CD8-positive, alpha-beta memory T cell (primary cell): ENCODE measurements around the gene GMCL2. TPM values are rescaled to one million over a fixed set of nuclear protein-coding genes. Genes with fewer than 3 reads are reported as not detected.

Experiments used
- CTCF ChIA-PET: fragments of 350-600 bp; sonication (Branson Sonifier 250); formaldehyde crosslinking; loops from one replicate; lab custom pipeline; 2021; ENCODE audit warnings: antibody characterized with exemption; lab: Charles Lee
- POLR2A ChIA-PET: fragments of 350-600 bp; sonication (Branson Sonifier 250); formaldehyde crosslinking; loops from one replicate; lab custom pipeline; 2021; ENCODE audit warnings: antibody characterized with exemption; lab: Charles Lee
- DNase-seq, 5 donors: peaks; one replicate each; pipeline versions ENCODE4 v3.0.0 to v3.0.0-alpha.2; 2020 to 2022; ENCODE audit warnings: mixed read lengths in 1 of 5
- H3K27ac ChIP-seq: one replicate; pipeline ENCODE4 v1.7.0; 2013; ENCODE audit warnings: low read depth, mild to moderate bottlenecking, low read length, moderate library complexity
- H3K27me3 ChIP-seq: 2 replicates; pipeline ENCODE4 v1.7.0; 2013; ENCODE audit warnings: low read length, mild to moderate bottlenecking; ENCODE audit not compliant: insufficient read depth, poor library complexity, severe bottlenecking
- H3K36me3 ChIP-seq: 2 replicates; pipeline ENCODE4 v1.7.0; 2013; ENCODE audit warnings: mild to moderate bottlenecking, low read length, moderate library complexity; ENCODE audit not compliant: insufficient read depth
- H3K4me1 ChIP-seq: 2 replicates; pipeline ENCODE4 v1.7.0; 2013; ENCODE audit warnings: mild to moderate bottlenecking, low read length, moderate library complexity; ENCODE audit not compliant: insufficient read depth
- H3K4me3 ChIP-seq: 2 replicates; pipeline ENCODE4 v1.7.0; 2013; ENCODE audit warnings: mild to moderate bottlenecking, low read length
- H3K9me3 ChIP-seq: 2 replicates; pipeline ENCODE4 v1.7.0; 2013; ENCODE audit warnings: mild to moderate bottlenecking, low read length
- H3K27ac Mint-ChIP-seq, 8 donors: one replicate each; pipeline ENCODE4 v1.8.0; 2020 to 2021; ENCODE audit warnings: mixed read lengths in 8 of 8, mild to moderate bottlenecking in 6 of 8, inconsistent platforms in 3 of 8, moderate library complexity in 3 of 8
- H3K27me3 Mint-ChIP-seq, 2 donors: one replicate each; pipeline ENCODE4 v1.8.0; 2020 to 2021; ENCODE audit warnings: mixed read lengths in 2 of 2, mild to moderate bottlenecking in 1 of 2, moderate library complexity in 1 of 2
- H3K36me3 Mint-ChIP-seq, 3 donors: one replicate each; pipeline ENCODE4 v1.8.0; 2020 to 2021; ENCODE audit warnings: mixed read lengths in 3 of 3, inconsistent platforms in 1 of 3, mild to moderate bottlenecking in 1 of 3
- H3K4me1 Mint-ChIP-seq, 3 donors: one replicate each; pipeline ENCODE4 v1.8.0; 2020 to 2021; ENCODE audit warnings: mixed read lengths in 3 of 3, inconsistent platforms in 1 of 3, mild to moderate bottlenecking in 1 of 3
- H3K4me3 Mint-ChIP-seq, 7 donors: one replicate each; pipeline ENCODE4 v1.8.0; 2020 to 2021; ENCODE audit warnings: mixed read lengths in 7 of 7, mild to moderate bottlenecking in 6 of 7, moderate library complexity in 4 of 7, inconsistent platforms in 2 of 7
- H3K9me3 Mint-ChIP-seq, 5 donors: one replicate each; pipeline ENCODE4 v1.8.0; 2020 to 2022; ENCODE audit warnings: mixed read lengths in 5 of 5, mild to moderate bottlenecking in 3 of 5, moderate library complexity in 2 of 5, inconsistent platforms in 1 of 5
- polyA plus RNA-seq: library from polyadenylated mRNA; unstranded; fragments of 300-500 nt; fragmentation: Illumina TruSeq; gene quantifications from one replicate; pipeline ENCODE4 v1.2.3, GENCODE V29; 2021
- total RNA-seq, 2 experiments: library from RNA; stranded (reverse); gene quantifications; one replicate each; pipeline ENCODE4 v1.2.3, GENCODE V29; 2021

The GMCL2 gene
- total and polyA plus RNA-seq, 3 experiments from 2014 or later, result not detected

DNA sequence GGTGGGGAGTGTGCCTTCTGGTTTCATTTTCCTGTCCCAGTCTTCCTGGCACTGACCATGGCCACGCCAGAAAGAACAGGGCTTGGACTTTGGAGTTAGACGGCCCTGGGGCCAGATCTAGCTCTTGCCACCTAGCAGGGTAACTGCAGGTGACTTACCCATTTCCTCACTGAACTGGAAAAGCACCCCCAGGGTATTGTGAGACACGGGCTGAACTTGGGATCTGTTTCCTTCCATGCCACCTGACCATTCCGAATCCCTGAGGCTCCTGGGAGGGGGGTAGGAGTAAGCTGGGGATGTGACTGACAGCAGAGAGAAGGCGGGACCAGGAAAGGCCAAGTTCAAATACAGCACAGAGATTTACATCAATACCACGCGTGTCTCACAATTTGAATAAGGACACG lies 26.6 kb upstream of the GMCL2 start:
- no peaks in the 10 kb centered on the region for H3K4me1 ChIP-seq
- no peak overlapping the region for H3K27ac ChIP-seq
- Mint-ChIP-seq H3K9me3 (no peaks in the 10 kb centered on the region), H3K27ac (peak overlapping the region in 4 of 8 donors; percentile 6 to 91 (median 45)), H3K27me3 (no peaks in the 10 kb centered on the region), H3K36me3 (peaks cover 7 to 91% (median 10%) of the 10 kb centered on the region in 3 donors), H3K4me1 (peaks cover 16 to 45% (median 30%) of the 10 kb centered on the region in 3 donors), H3K4me3 (no peak overlapping the region)
- DNase-seq, result no peak
- POLR2A ChIA-PET, result interaction anchor here (1.1 to 1.4 kb wide), 2 partner anchors 9 to 83 kb away, joined by 3 read pairs; partner anchors contain the start of gene HNRNPAB
- H3K27me3 ChIP-seq, result no peaks in the 10 kb centered on the region
- H3K9me3 ChIP-seq, result no peaks in the 10 kb centered on the region
- no peak overlapping the region for H3K4me3 ChIP-seq
- H3K36me3 ChIP-seq, result peaks cover 61% of the 10 kb centered on the region
- CTCF ChIA-PET, result no interaction called here

DNA sequence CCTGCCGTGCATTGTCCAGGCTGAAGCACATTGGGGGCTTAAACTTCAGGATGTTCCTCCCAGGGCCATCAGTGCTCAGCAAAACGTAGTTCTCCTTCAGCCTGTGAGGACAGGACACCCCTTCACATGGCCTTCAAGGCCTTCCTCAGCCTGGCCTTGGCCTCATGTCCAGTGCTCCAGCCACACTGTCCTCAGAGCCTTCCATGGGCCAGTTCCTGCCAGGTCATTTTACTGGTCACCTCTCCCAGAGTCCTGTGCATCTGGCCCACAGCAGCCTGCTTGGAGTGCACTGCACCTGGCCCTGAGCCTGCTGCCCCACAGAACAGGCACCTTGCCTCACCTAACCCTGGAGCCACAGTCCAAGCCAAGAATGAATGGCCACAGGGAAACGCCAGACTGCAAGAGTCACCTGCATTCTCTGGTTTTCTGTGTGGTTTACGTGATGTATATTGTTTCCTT lies 25.9 kb upstream of the GMCL2 start:
- Mint-ChIP-seq H3K27ac (peak overlapping the region in 4 of 8 donors; percentile 6 to 71 (median 58)), H3K36me3 (peaks cover 9 to 91% (median 10%) of the 10 kb centered on the region in 3 donors), H3K4me3 (no peak overlapping the region), H3K27me3 (no peaks in the 10 kb centered on the region), H3K9me3 (no peaks in the 10 kb centered on the region), H3K4me1 (peaks cover 17 to 52% (median 33%) of the 10 kb centered on the region in 3 donors)
- DNase-seq, result no peak
- H3K36me3 ChIP-seq, result peaks cover 68% of the 10 kb centered on the region
- POLR2A ChIA-PET, result interaction anchor here (1.4 kb wide), 1 partner anchor 9 kb away, joined by 3 read pairs; the partner anchor contains the start of gene HNRNPAB
- no peak overlapping the region for H3K4me3 ChIP-seq
- peaks cover 5% of the 10 kb centered on the region for H3K4me1 ChIP-seq
- H3K9me3 ChIP-seq, result no peaks in the 10 kb centered on the region
- H3K27me3 ChIP-seq, result no peaks in the 10 kb centered on the region
- CTCF ChIA-PET, result no interaction called here
- H3K27ac ChIP-seq, result no peak overlapping the region

DNA sequence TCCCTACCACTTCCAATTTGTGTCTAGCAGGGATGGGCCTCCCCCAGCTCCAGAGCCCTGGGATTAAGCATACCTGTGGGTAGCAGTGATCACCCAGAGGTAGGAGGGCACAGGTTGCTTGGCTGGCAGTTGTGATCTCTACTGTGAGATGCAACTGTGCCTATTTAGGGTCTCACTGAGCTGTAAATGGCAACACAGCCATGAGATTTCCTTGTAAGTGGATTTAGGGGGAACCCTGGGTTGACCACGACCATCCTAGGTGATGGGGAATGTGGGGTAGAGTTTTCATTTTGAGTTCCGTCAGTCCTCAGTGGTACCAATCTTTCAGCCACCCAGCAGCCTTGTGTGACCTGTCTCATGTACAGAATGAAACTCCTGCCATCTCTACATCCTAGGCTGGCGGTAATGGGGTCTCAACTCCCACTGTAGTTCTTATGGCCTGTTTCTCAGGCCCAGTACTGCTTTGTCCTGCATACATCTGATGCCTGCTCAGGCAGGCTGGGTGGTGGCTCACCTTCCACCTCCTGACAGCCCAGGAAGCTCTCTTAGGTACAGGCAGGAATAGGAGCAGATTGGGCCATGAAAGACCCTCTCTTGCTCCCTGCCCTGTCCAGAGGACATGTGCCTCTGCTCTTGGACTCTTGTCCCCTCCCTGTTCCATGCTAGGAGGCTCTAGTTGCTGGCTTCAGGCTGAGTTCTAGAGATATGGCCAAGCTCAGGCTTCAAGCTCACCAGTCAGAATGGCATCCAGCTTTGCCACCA lies 25.3 kb upstream of the GMCL2 start:
- Histone ChIP-seq H3K27ac (no peak overlapping the region), H3K9me3 (no peaks in the 10 kb centered on the region), H3K36me3 (peaks cover 75% of the 10 kb centered on the region), H3K4me3 (no peak overlapping the region), H3K27me3 (no peaks in the 10 kb centered on the region), H3K4me1 (peaks cover 11% of the 10 kb centered on the region)
- POLR2A ChIA-PET, result interaction anchor here (1.4 kb wide), 1 partner anchor 8 kb away, joined by 3 read pairs; the partner anchor contains the start of gene HNRNPAB
- peaks cover 10 to 96% (median 12%) of the 10 kb centered on the region in 3 donors for H3K36me3 Mint-ChIP-seq
- no peaks in the 10 kb centered on the region for H3K27me3 Mint-ChIP-seq
- CTCF ChIA-PET, result no interaction called here
- H3K4me3 Mint-ChIP-seq, result no peak overlapping the region
- H3K4me1 Mint-ChIP-seq, result peaks cover 22 to 58% (median 39%) of the 10 kb centered on the region in 3 donors
- peak overlapping the region in 6 of 8 donors; percentile 29 to 80 (median 45) for H3K27ac Mint-ChIP-seq
- DNase-seq, result no peak
- no peaks in the 10 kb centered on the region for H3K9me3 Mint-ChIP-seq

DNA sequence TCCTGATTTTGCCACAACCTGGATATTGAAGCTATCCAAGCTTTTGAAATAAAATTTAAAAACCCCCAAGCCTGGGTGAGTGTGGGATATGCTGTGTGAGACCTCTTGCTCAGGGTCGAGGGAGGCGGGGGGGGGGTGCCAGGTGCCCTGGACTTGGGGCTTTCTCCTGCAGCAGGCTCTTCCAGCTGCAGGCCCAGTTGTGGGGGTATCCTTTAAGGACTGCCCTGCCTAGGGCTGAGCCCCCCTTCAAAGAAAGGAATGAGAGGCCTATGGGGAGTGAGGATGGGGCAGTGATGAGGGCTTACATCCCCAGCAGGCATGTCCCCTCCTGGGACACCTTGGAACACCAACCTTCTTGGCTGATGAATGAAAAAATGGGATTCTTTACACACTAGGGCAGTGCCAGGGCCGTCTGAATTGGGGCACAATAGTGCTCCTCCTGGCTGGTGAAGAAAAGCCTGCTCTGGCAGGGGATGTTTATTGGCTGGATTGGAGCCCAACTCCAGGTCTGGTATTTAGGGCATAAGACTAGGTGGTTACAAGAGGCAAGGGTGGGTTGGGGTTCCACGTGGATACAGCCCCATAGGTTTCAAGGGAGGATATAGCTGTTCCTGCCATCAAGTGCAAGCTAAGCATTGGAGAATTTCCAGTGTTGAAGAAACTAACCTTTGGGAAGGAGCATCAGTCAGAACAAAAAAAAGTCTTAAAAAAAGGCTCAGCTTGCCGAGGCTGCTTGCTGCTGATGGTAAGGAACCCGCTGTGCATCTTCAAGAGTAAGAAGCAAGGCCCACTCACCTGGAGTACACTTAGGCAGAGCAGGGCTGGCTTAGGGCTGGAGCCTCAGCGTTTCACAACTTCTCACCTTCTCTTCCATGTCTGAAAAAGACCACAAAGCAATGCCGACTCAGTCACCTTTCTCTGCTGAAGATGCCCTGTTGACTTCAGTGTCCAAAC lies 24.2 kb upstream of the GMCL2 start:
- no peak overlapping the region for H3K27ac ChIP-seq
- no peaks in the 10 kb centered on the region for H3K9me3 ChIP-seq
- DNase-seq, result no peak
- no peak overlapping the region for H3K4me3 ChIP-seq
- CTCF ChIA-PET, result interaction anchor here (0.6 kb wide), 1 partner anchor 113 kb away, joined by 3 read pairs; no protein-coding TSS in a partner anchor
- Mint-ChIP-seq H3K4me1 (peaks cover 31 to 68% (median 45%) of the 10 kb centered on the region in 3 donors), H3K4me3 (peak overlapping the region in 1 of 7 donors; percentile 38), H3K27ac (peak overlapping the region; percentile 29 to 89 (median 49)), H3K27me3 (no peaks in the 10 kb centered on the region), H3K36me3 (peaks cover 8 to 99% (median 13%) of the 10 kb centered on the region in 3 donors), H3K9me3 (no peaks in the 10 kb centered on the region)
- H3K36me3 ChIP-seq, result peaks cover 81% of the 10 kb centered on the region
- peaks cover 21% of the 10 kb centered on the region for H3K4me1 ChIP-seq
- H3K27me3 ChIP-seq, result no peaks in the 10 kb centered on the region
- POLR2A ChIA-PET, result no interaction called here

DNA sequence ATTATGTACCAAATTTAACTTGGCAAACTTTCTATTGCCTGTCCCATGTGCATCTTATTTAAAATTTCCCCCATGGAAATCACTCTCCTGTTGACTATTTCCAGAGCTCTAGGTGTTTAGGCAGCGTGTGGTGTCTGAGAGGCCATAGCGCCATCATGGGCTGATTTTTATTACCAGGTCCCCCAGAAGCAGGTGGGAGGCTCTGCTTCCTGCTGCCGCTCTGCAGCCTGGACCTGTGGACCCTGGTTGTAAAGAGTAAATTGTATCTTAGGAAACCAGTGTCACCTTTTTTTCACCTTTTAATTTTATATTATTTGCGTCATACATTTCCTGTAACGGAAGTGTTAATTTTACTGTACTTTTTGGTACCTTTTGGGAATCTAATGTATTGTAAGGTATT lies 23.5 kb upstream of the GMCL2 start:
- no peak overlapping the region for H3K27ac ChIP-seq
- DNase-seq, result no peak
- no peak overlapping the region for H3K4me3 ChIP-seq
- ChIA-PET CTCF (no interaction called here), POLR2A (no interaction called here)
- H3K4me3 Mint-ChIP-seq, result peak overlapping the region in 1 of 7 donors; percentile 31
- H3K4me1 Mint-ChIP-seq, result peaks cover 33 to 70% (median 45%) of the 10 kb centered on the region in 3 donors
- H3K9me3 ChIP-seq, result no peaks in the 10 kb centered on the region
- no peaks in the 10 kb centered on the region for H3K27me3 ChIP-seq
- H3K9me3 Mint-ChIP-seq, result no peaks in the 10 kb centered on the region
- no peaks in the 10 kb centered on the region for H3K27me3 Mint-ChIP-seq
- peaks cover 76% of the 10 kb centered on the region for H3K36me3 ChIP-seq
- peak overlapping the region in 1 of 8 donors; percentile 36 for H3K27ac Mint-ChIP-seq
- H3K4me1 ChIP-seq, result peaks cover 28% of the 10 kb centered on the region
- peaks cover 6 to 100% (median 10%) of the 10 kb centered on the region in 3 donors for H3K36me3 Mint-ChIP-seq

DNA sequence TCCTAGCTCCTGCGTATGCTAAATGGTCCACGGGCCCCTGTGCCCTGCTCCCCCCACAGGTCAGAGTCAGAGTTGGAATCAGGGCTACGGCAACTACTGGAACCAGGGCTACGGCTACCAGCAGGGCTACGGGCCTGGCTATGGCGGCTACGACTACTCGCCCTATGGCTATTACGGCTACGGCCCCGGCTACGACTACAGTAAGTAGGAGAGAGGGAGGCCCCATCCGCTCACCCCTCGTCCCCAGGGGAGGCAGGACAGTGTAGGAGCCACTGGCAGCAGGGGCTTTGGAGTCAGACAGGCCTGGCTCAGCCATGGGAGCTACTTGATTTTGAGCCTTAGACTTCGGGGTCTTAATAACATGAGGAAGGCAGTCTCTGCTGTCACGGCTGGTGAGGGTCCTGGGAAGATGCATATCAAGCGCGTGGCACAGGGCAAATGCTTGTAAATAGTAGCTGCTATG lies 22.9 kb upstream of the GMCL2 start:
- no peaks in the 10 kb centered on the region for H3K9me3 Mint-ChIP-seq
- H3K36me3 Mint-ChIP-seq, result peaks cover 6 to 96% (median 10%) of the 10 kb centered on the region in 3 donors
- peak overlapping the region in 3 of 8 donors; percentile 29 to 76 (median 36) for H3K27ac Mint-ChIP-seq
- DNase-seq, result no peak
- Histone ChIP-seq H3K4me1 (peaks cover 32% of the 10 kb centered on the region), H3K36me3 (peaks cover 76% of the 10 kb centered on the region), H3K27ac (no peak overlapping the region), H3K27me3 (no peaks in the 10 kb centered on the region), H3K9me3 (no peaks in the 10 kb centered on the region), H3K4me3 (no peak overlapping the region)
- H3K4me3 Mint-ChIP-seq, result peak overlapping the region in 1 of 7 donors; percentile 34
- peaks cover 33 to 73% (median 45%) of the 10 kb centered on the region in 3 donors for H3K4me1 Mint-ChIP-seq
- ChIA-PET CTCF (no interaction called here), POLR2A (no interaction called here)
- H3K27me3 Mint-ChIP-seq, result no peaks in the 10 kb centered on the region

DNA sequence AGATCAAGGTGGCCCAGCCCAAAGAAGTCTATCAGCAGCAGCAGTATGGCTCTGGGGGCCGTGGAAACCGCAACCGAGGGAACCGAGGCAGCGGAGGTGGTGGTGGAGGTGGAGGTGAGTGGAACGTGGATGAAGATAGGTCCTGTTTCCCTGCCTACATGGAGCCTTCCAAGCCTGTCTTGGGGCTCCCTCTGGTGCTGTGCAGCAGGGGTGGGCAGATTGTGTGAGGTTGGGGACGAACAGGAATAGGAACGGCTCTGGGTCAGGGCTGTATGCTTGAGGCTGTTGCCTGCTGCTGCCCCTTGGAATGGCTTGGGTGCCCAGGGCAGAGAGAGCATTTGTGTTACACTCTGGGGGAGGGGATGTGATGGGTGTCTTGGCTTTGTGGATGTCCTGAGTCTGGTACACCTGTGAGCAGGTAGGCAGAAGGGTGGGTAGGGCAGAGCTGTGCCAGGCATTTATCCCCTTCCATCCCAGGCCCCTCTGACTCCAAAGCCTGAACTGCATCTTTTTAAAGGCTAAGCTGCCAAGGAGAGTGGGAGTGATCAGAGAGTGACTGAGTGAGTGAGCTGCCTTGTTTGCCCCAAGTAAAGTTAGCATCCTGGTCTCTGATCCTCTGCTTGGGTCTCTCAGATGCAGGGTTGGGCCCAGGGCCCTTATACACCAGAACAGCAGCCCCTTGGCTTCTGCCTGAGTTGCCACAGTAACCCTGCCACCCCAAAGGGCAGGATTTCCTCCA lies 22.3 kb upstream of the GMCL2 start:
- POLR2A ChIA-PET, result no interaction called here
- H3K36me3 Mint-ChIP-seq, result peaks cover 6 to 90% (median 10%) of the 10 kb centered on the region in 3 donors
- H3K4me3 Mint-ChIP-seq, result peak overlapping the region in 1 of 7 donors; percentile 45
- Histone ChIP-seq H3K36me3 (peaks cover 71% of the 10 kb centered on the region), H3K9me3 (no peaks in the 10 kb centered on the region), H3K27ac (no peak overlapping the region), H3K27me3 (no peaks in the 10 kb centered on the region), H3K4me1 (peaks cover 32% of the 10 kb centered on the region), H3K4me3 (no peak overlapping the region)
- CTCF ChIA-PET, result no interaction called here
- H3K9me3 Mint-ChIP-seq, result no peaks in the 10 kb centered on the region
- peak overlapping the region in 4 of 8 donors; percentile 21 to 94 (median 50) for H3K27ac Mint-ChIP-seq
- no peak for DNase-seq
- H3K27me3 Mint-ChIP-seq, result no peaks in the 10 kb centered on the region
- H3K4me1 Mint-ChIP-seq, result peaks cover 33 to 69% (median 45%) of the 10 kb centered on the region in 3 donors
